K562 (cell line): Measurements from ENCODE around the gene PRKAR1B. TPM values are rescaled to one million over a fixed set of nuclear protein-coding genes. Genes with fewer than 3 reads are reported as not detected.

Experiments used
- ATAC-seq: fragments of 200-7000 bp; cut with Tn5 transposase; 3 replicates; pipeline ENCODE4 v1.9.1; 2020; ENCODE audit warnings: moderate library complexity
- BruUV-seq: library from RNA; stranded (reverse); fragments of 400-500 nt; replicated peaks from 2 replicates; lab custom pipeline; 2021; lab: Mats Ljungman, UMichigan
- CTCF ChIA-PET: fragments of 300-600 bp; formaldehyde crosslinking; extraction: SDS; loops from one replicate; lab custom pipeline; 2021; ENCODE audit warnings: low intra/inter-chr PET ratio; lab: Yijun Ruan, JAX
- POLR2A ChIA-PET: fragments of 300-600, 350-650 bp; sonication (Branson Sonifier 250); formaldehyde crosslinking; extraction: SDS; loops from one replicate; lab custom pipeline; 2021; ENCODE audit warnings: antibody characterized with exemption, inconsistent platforms; lab: Yijun Ruan, JAX
- DNase-seq, 4 experiments: peaks; one replicate each; pipeline versions ENCODE4 v3.0.0 to v3.0.0-alpha.2; 2011 to 2018; ENCODE audit warnings: low spot score in 3 of 4, mixed read lengths in 3 of 4; ENCODE audit errors: extremely low read depth in 1 of 4
- FAIRE-seq: peaks from 2 replicates; lab custom pipeline; 2011; peaks lifted over from hg19 to GRCh38; lab: Jason Lieb, UNC
- H2AFZ ChIP-seq: 2 replicates; pipeline ENCODE4 v1.6.0; 2011; ENCODE audit warnings: low read depth, low read length, control low read depth, inconsistent platforms
- H3K27ac ChIP-seq: fragments of 200-600 bp; 3 replicates; pipeline ENCODE4 v1.8.0; 2011; ENCODE audit warnings: low read depth, mild to moderate bottlenecking, control low read depth, inconsistent platforms, low read length, moderate library complexity, mixed read lengths; ENCODE audit errors: extremely low read depth
- H3K27me3 ChIP-seq, 2 experiments: fragments of 300-600 bp in 1 of 2; 2 replicates in 1 of 2; 3 replicates in 1 of 2; pipeline versions ENCODE4 v1.6.0 to v1.8.0; 2011; ENCODE audit warnings: inconsistent platforms in 2 of 2, low read length in 2 of 2, mild to moderate bottlenecking in 1 of 2, mixed read lengths in 1 of 2, moderate library complexity in 1 of 2; ENCODE audit not compliant: control insufficient read depth in 2 of 2, insufficient read depth in 2 of 2
- H3K36me3 ChIP-seq: fragments of 300-600 bp; 3 replicates; pipeline ENCODE4 v1.8.0; 2011; ENCODE audit warnings: mild to moderate bottlenecking, low read length, inconsistent platforms; ENCODE audit not compliant: control insufficient read depth, insufficient read depth
- H3K4me1 ChIP-seq, 2 experiments: fragments of 200-600 bp in 1 of 2; replicated peaks in 1 of 2; 2 replicates in 1 of 2; 3 replicates in 1 of 2; pipeline versions ENCODE4 v1.5.1 to v1.8.0; 2011; ENCODE audit warnings: inconsistent platforms in 2 of 2, low read length in 2 of 2, mild to moderate bottlenecking in 1 of 2, mixed read lengths in 1 of 2, moderate library complexity in 1 of 2; ENCODE audit not compliant: control insufficient read depth in 2 of 2, insufficient read depth in 2 of 2
- H3K4me2 ChIP-seq: 2 replicates; pipeline ENCODE4 v1.6.1; 2011; ENCODE audit warnings: low read length, control low read depth, inconsistent platforms, mixed read lengths; ENCODE audit not compliant: insufficient read depth
- H3K4me3 ChIP-seq: fragments of 200-600 bp; sonication (generic), shearing (Covaris generic); 2 replicates; pipeline ENCODE4 v1.5.1; 2016; ENCODE audit warnings: control low read depth, inconsistent platforms
- H3K79me2 ChIP-seq: fragments of 200-600 bp; 3 replicates; pipeline ENCODE4 v1.8.0; 2011; ENCODE audit warnings: low read length, inconsistent platforms; ENCODE audit not compliant: control insufficient read depth, insufficient read depth
- H3K9ac ChIP-seq, 2 experiments: 2 replicates each; pipeline versions ENCODE4 v1.6.0 to v1.6.1; 2011; ENCODE audit warnings: low read depth in 2 of 2, low read length in 2 of 2, control low read depth in 1 of 2, inconsistent platforms in 1 of 2, mild to moderate bottlenecking in 1 of 2, mixed read lengths in 1 of 2; ENCODE audit not compliant: insufficient read depth in 1 of 2
- H3K9me1 ChIP-seq: one replicate; pipeline ENCODE4 v1.6.0; 2011; ENCODE audit warnings: inconsistent platforms, mild to moderate bottlenecking, low read length, moderate library complexity; ENCODE audit not compliant: control insufficient read depth, insufficient read depth
- H3K9me3 ChIP-seq: replicated peaks from 2 replicates; pipeline ENCODE4 v1.5.1; 2011; ENCODE audit warnings: low read depth, low read length, inconsistent platforms; ENCODE audit not compliant: control insufficient read depth, insufficient read depth
- H4K20me1 ChIP-seq: replicated peaks from 2 replicates; pipeline ENCODE4 v1.6.1; 2011; ENCODE audit warnings: low read length, inconsistent platforms, mixed read lengths; ENCODE audit not compliant: control insufficient read depth, insufficient read depth
- BRF1 ChIP-seq: IDR thresholded peaks from 3 replicates; pipeline ENCODE4 v1.6.1; 2011; ENCODE audit warnings: borderline replicate concordance, mild to moderate bottlenecking; ENCODE audit not compliant: insufficient read length; ENCODE audit errors: extremely low read depth
- CC2D1A ChIP-seq: fragments of 450-650 bp; IDR thresholded peaks from 2 replicates; pipeline ENCODE4 v1.6.1; 2017; ENCODE audit warnings: mild to moderate bottlenecking
- CEBPB ChIP-seq: fragments of 450-650 bp; IDR thresholded peaks from 2 replicates; pipeline ENCODE4 v1.6.1; 2016; ENCODE audit warnings: missing genetic modification characterization, missing compliant biosample characterization
- ETV1 ChIP-seq: fragments of 450-650 bp; conservative IDR thresholded peaks from 2 replicates; pipeline ENCODE4 v1.6.1; 2016; ENCODE audit warnings: missing genetic modification characterization, control low read depth, low read depth, missing compliant biosample characterization
- FOXK2 ChIP-seq, 2 experiments: fragments of 450-650 bp; IDR thresholded peaks in 1 of 2; conservative IDR thresholded peaks in 1 of 2; 2 replicates each; pipeline ENCODE4 v1.6.1; 2016; ENCODE audit warnings: low read depth in 2 of 2, mild to moderate bottlenecking in 1 of 2
- FUS ChIP-seq: fragments of 200-400 bp; formaldehyde crosslinking; optimal IDR thresholded peaks from 2 replicates; pipeline ENCODE3; 2017; ENCODE audit warnings: low read depth, low read length
- MXI1 ChIP-seq: IDR thresholded peaks from 2 replicates; pipeline ENCODE4 v1.6.1; 2011; ENCODE audit warnings: low read depth, mild to moderate bottlenecking, improper control_type of control experiment, low read length
- POLR2G ChIP-seq: fragments of 200-400 bp; formaldehyde crosslinking; IDR thresholded peaks from 2 replicates; pipeline ENCODE4 v1.6.1; 2017; ENCODE audit warnings: low read depth, mild to moderate bottlenecking, antibody characterized with exemption, low read length, moderate library complexity
- SMARCB1 ChIP-seq: IDR thresholded peaks from 2 replicates; pipeline ENCODE4 v1.6.1; 2011; ENCODE audit warnings: improper control_type of control experiment, low read depth; ENCODE audit not compliant: insufficient read length
- ZBTB17 ChIP-seq: fragments of 450-650 bp; formaldehyde crosslinking; IDR thresholded peaks from 2 replicates; pipeline ENCODE4 v1.4.0; 2020; ENCODE audit warnings: mild to moderate bottlenecking
- ZNF445 ChIP-seq: fragments of 250-450 bp; sonication (Bioruptor Pico); IDR thresholded peaks from 2 replicates; pipeline ENCODE4 v1.4.0; 2020; ENCODE audit warnings: low read depth, mild to moderate bottlenecking, moderate library complexity
- ZNF644 ChIP-seq: fragments of 200-800 bp; sonication (Bioruptor generic); IDR thresholded peaks from 2 replicates; pipeline ENCODE4 v1.6.1; 2016; ENCODE audit warnings: low read depth, missing genetic modification characterization, missing compliant biosample characterization
- WGBS: fragments of 100-300 bp; shearing (Covaris generic); methylation state at CpG from one replicate; pipeline ENCODE4 v1.1.6; 2016; ENCODE audit warnings: low coverage, mixed read lengths; ENCODE audit not compliant: insufficient coverage; ENCODE audit errors: missing lambda C conversion rate; 5-methylcytosine and 5-hydroxymethylcytosine counted together
- in situ Hi-C: fragments of 300-500 bp; cut with MboI; formaldehyde crosslinking; loops from 4 replicates; pipeline ENCODE4 v1.15.0; 2018; ENCODE audit warnings: inconsistent platforms, mixed read lengths
- intact Hi-C: fragments of 100-400 bp; cut with micrococcal nuclease; formaldehyde crosslinking; loops from 2 replicates; pipeline ENCODE4 v1.14.2; 2022
- polyA plus RNA-seq, 8 experiments: library from polyadenylated mRNA; depleted of rRNA in 4 of 8; stranded (reverse) in 5 of 8; unstranded in 3 of 8; fragments of >200 nt; fragmentation: Nextera tagmentation in 2 of 8; fragmentation: Illumina TruSeq in 1 of 8; extraction: Ambion mirVana in 2 of 8; extraction: Trizol in 1 of 8; gene quantifications; 2 replicates each; pipeline versions ENCODE4 v1.2.1 to v1.2.3, GENCODE V29; 2011 to 2014; ENCODE audit warnings: inconsistent platforms in 1 of 8, missing spikeins in 1 of 8
- total RNA-seq, 7 experiments: library from RNA; depleted of rRNA in 6 of 7; stranded (reverse); fragments of >200 nt in 6 of 7; fragmentation: Illumina TruSeq in 2 of 7; extraction: Trizol in 2 of 7; gene quantifications; 2 replicates each; pipeline versions ENCODE4 v1.2.1 to v1.2.3, GENCODE V29; 2011 to 2021; ENCODE audit warnings: low replicate concordance in 1 of 7
- TF ChIP-seq, protein P1 (sequence below): fragments of 450-650 bp; IDR thresholded peaks from 2 replicates; pipeline ENCODE4 v1.7.0; 2016; ENCODE audit warnings: borderline replicate concordance

PRKAR1B gene
- total and polyA plus RNA-seq, 9 of the 15 experiments (the other 6 are each of a cell fraction or from before 2014, with no cell fraction given) = 0.99 to 30.5 (median 12.7) TPM

DNA sequence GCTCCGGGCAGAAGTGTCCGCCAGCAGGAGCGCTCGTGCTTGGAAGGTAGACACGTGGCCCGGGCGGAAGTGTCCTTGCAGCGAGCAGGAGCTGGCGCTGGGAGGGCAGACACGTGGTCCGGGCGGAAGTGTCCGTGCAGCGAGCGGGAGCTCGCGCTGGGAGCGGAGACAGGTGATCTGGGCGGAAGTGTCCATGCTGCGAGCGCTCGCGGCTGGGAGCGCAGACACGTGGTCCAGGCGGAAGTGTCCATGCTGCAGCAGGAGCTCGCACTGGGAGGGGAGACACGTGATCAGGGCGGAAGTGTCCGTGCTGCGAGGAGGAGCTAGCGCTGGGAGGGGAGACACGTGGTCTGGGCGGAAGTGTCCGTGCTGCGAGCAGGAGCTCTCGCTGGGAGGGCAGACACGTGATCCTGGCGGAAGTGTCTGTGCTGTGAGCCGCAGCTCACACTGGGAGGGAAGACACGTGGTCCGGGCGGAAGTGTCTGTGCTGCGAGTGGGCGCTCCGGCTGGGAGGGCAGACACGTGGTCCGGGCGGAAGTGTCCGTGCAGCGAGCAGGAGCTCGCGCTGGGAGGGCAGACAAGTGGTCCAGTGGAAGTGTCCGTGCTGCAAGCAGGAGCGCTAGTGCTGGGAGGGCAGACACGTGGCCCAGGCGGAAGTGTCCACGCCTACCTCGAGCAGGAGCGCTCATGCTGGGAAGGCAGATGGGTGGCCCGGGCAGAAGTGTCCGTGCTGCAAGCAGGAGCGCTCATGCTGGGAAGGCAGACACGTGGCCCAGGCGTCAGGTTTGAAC is 41.1 kb upstream of the PRKAR1B start:
- H2AFZ ChIP-seq = no peak overlapping the region
- H3K36me3 ChIP-seq = peaks cover 79% of the 10 kb centered on the region; the same call in 2 of the 3 replicates
- no peaks in the 10 kb centered on the region for H4K20me1 ChIP-seq
- WGBS = 91% methylated on average over 54 of the region's 65 CpGs
- H3K9me1 ChIP-seq = no peaks in the 10 kb centered on the region
- POLR2A ChIA-PET = interaction anchor here (0.7 kb wide), 1 partner anchor 9 kb away, joined by 3 read pairs; no protein-coding TSS in a partner anchor
- ATAC-seq = no peak
- peak; percentile 62; the same call in 1 of the 2 replicates for TF ChIP-seq POLR2G
- TF ChIP-seq FOXK2 (conservative IDR thresholded peaks at IDR 0.05 in 1 of 2, IDR thresholded peaks at IDR 0.05 in 1 of 2; ENCODE audit: low read depth in 2 of 2) = no peak
- TF ChIP-seq, all 486 proteins: peak for 1
- DNase-seq = no peak
- no peaks in the 10 kb centered on the region for H3K79me2 ChIP-seq
- in situ Hi-C loops (no loop called here), intact Hi-C loops (no loop called here)
- peaks cover 0 to 22% of the 10 kb centered on the region in 2 experiments; a peak in 2 of 5 replicates for H3K4me1 ChIP-seq
- H3K4me3 ChIP-seq = no peak overlapping the region
- no TSS peak for BruUV-seq
- no peaks in the 10 kb centered on the region for H3K27me3 ChIP-seq
- no peak for FAIRE-seq
- no peak overlapping the region for H3K4me2 ChIP-seq
- CTCF ChIA-PET = no interaction called here
- no peaks in the 10 kb centered on the region for H3K9me3 ChIP-seq
- H3K27ac ChIP-seq = no peak overlapping the region
- H3K9ac ChIP-seq = no peak overlapping the region; a peak in 1 of 4 replicates

DNA sequence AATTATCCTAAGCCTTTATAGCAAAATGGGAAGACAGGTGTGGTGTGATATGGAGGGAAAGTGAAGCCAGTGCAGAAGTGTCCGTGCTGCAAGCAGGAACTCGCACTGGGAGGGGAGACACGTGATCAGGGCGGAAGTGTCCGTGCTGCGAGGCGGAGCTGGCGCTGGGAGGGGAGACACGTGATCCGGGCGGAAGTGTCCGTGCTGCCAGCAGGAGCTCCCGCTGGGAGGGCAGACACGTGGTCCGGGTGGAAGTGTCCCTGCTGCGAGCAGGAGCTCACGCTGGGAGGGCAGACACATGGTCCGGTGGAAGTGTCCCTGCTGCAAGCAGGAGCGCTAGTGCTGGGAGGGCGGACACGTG is 40.5 kb upstream of the PRKAR1B start:
- peaks cover 0 to 22% of the 10 kb centered on the region in 2 experiments; a peak in 2 of 5 replicates for H3K4me1 ChIP-seq
- WGBS = 83% methylated on average over 21 of the region's 21 CpGs
- H3K79me2 ChIP-seq = no peaks in the 10 kb centered on the region
- intact Hi-C loops = no loop called here
- in situ Hi-C loops = no loop called here
- H3K4me3 ChIP-seq = no peak overlapping the region
- no peaks in the 10 kb centered on the region for H4K20me1 ChIP-seq
- DNase-seq = no peak
- no peak for ATAC-seq
- no peaks in the 10 kb centered on the region for H3K27me3 ChIP-seq
- no peak overlapping the region for H3K4me2 ChIP-seq
- ChIA-PET CTCF (interaction anchor here (0.7 kb wide), 1 partner anchor 673 kb away, joined by 3 read pairs; no protein-coding TSS in a partner anchor), POLR2A (interaction anchor here (0.7 kb wide), 1 partner anchor 9 kb away, joined by 3 read pairs; no protein-coding TSS in a partner anchor)
- H3K27ac ChIP-seq = no peak overlapping the region
- no peaks in the 10 kb centered on the region for H3K9me3 ChIP-seq
- no peak overlapping the region for H3K9ac ChIP-seq
- peaks cover 79% of the 10 kb centered on the region; the same call in 2 of the 3 replicates for H3K36me3 ChIP-seq
- FAIRE-seq = no peak
- H2AFZ ChIP-seq = no peak overlapping the region
- no peaks in the 10 kb centered on the region for H3K9me1 ChIP-seq
- no TSS peak for BruUV-seq
- TF ChIP-seq ETV1 (no peak), BRF1 (no peak), ZBTB17 (CRISPR knock-in tag) (no peak), ZNF445 (CRISPR knock-in tag) (no peak), SMARCB1 (no peak), CC2D1A (no peak), ZNF644 (tag) (no peak), FUS (no peak), CEBPB (tag) (no peak), MXI1 (no peak)
- TF ChIP-seq, protein P1, sequence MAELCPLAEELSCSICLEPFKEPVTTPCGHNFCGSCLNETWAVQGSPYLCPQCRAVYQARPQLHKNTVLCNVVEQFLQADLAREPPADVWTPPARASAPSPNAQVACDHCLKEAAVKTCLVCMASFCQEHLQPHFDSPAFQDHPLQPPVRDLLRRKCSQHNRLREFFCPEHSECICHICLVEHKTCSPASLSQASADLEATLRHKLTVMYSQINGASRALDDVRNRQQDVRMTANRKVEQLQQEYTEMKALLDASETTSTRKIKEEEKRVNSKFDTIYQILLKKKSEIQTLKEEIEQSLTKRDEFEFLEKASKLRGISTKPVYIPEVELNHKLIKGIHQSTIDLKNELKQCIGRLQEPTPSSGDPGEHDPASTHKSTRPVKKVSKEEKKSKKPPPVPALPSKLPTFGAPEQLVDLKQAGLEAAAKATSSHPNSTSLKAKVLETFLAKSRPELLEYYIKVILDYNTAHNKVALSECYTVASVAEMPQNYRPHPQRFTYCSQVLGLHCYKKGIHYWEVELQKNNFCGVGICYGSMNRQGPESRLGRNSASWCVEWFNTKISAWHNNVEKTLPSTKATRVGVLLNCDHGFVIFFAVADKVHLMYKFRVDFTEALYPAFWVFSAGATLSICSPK = no peak
